ENCODE results near the gene STK39.

DNA sequence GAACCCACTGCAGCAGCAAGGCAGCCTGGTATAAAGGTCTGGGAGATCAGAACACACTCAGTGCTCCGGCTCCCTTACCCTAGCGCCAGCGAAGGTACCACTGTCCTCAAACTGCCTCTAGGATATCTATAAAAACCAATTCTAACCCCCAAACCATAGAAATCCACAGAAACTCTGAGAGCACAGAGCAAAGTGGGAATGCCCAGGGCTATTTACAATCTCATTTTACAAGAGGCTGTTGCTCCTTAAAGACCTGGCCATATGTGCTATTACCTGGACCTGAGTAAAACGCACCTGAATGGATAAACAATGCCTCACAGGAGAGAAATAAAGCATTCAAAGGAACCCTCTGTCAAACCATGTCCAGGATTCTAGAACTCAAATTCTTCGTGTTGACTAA lies 4.3 kb downstream of the STK39 start:
- TF ChIP-seq, protein P1, sequence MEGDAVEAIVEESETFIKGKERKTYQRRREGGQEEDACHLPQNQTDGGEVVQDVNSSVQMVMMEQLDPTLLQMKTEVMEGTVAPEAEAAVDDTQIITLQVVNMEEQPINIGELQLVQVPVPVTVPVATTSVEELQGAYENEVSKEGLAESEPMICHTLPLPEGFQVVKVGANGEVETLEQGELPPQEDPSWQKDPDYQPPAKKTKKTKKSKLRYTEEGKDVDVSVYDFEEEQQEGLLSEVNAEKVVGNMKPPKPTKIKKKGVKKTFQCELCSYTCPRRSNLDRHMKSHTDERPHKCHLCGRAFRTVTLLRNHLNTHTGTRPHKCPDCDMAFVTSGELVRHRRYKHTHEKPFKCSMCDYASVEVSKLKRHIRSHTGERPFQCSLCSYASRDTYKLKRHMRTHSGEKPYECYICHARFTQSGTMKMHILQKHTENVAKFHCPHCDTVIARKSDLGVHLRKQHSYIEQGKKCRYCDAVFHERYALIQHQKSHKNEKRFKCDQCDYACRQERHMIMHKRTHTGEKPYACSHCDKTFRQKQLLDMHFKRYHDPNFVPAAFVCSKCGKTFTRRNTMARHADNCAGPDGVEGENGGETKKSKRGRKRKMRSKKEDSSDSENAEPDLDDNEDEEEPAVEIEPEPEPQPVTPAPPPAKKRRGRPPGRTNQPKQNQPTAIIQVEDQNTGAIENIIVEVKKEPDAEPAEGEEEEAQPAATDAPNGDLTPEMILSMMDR (IDR thresholded peaks at IDR 0.05; ENCODE audit: poor library complexity, severe bottlenecking): no peak
- TF ChIP-seq EZH2 (IDR thresholded peaks at IDR 0.05; ENCODE audit: borderline replicate concordance, insufficient read depth, low read length, poor library complexity, severe bottlenecking) (no peak), TAF1 (IDR thresholded peaks at IDR 0.05; ENCODE audit: low read depth) (no peak), SMC3 (conservative IDR thresholded peaks at IDR 0.05; ENCODE audit: poor library complexity) (no peak), POLR2AphosphoS5 (IDR thresholded peaks at IDR 0.05) (no peak), RAD21 (conservative IDR thresholded peaks at IDR 0.05) (no peak), EP300 (conservative IDR thresholded peaks at IDR 0.05; ENCODE audit: poor library complexity, severe bottlenecking) (no peak), MXI1 (conservative IDR thresholded peaks at IDR 0.05; ENCODE audit: poor library complexity, severe bottlenecking) (no peak)
- TF ChIP-seq, protein P2, sequence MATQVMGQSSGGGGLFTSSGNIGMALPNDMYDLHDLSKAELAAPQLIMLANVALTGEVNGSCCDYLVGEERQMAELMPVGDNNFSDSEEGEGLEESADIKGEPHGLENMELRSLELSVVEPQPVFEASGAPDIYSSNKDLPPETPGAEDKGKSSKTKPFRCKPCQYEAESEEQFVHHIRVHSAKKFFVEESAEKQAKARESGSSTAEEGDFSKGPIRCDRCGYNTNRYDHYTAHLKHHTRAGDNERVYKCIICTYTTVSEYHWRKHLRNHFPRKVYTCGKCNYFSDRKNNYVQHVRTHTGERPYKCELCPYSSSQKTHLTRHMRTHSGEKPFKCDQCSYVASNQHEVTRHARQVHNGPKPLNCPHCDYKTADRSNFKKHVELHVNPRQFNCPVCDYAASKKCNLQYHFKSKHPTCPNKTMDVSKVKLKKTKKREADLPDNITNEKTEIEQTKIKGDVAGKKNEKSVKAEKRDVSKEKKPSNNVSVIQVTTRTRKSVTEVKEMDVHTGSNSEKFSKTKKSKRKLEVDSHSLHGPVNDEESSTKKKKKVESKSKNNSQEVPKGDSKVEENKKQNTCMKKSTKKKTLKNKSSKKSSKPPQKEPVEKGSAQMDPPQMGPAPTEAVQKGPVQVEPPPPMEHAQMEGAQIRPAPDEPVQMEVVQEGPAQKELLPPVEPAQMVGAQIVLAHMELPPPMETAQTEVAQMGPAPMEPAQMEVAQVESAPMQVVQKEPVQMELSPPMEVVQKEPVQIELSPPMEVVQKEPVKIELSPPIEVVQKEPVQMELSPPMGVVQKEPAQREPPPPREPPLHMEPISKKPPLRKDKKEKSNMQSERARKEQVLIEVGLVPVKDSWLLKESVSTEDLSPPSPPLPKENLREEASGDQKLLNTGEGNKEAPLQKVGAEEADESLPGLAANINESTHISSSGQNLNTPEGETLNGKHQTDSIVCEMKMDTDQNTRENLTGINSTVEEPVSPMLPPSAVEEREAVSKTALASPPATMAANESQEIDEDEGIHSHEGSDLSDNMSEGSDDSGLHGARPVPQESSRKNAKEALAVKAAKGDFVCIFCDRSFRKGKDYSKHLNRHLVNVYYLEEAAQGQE (IDR thresholded peaks at IDR 0.05; ENCODE audit: borderline replicate concordance): no peak
